ENCODE measurements around the gene SMAD1.
A peak's percentile ranks its signal among the peaks of the same experiment; 100 is the strongest.
"Not testable (repeated sequence)": the region's sequence is repeated elsewhere in the genome, so short reads cannot be mapped to it uniquely, and the experiment has no call there.

Gene SMAD1

GRCh38 chr4:145566086-145566708, 84.5 kb downstream of the SMAD1 start:
- DNase-seq: no peak

GRCh38 chr4:145566768-145567167, 85.1 kb downstream of the SMAD1 start:
- no peak for DNase-seq

- DNase-seq: no peak
Observed at GRCh38 chr4:145567516-145567915, 85.9 kb downstream of the SMAD1 start.

- DNase-seq: not testable (repeated sequence)
Observed at GRCh38 chr4:145574546-145574945, 92.9 kb downstream of the SMAD1 start.

- no peak for DNase-seq
Observed at GRCh38 chr4:145580906-145581305, 99.3 kb downstream of the SMAD1 start.

GRCh38 chr4:145583191-145584055, 101.8 kb downstream of the SMAD1 start:
- peak; percentile 20 for DNase-seq

GRCh38 chr4:145587088-145587754, 105.6 kb downstream of the SMAD1 start:
- DNase-seq: no peak

GRCh38 chr4:145589381-145589780, 107.7 kb downstream of the SMAD1 start:
- DNase-seq: not testable (repeated sequence)

GRCh38 chr4:145589916-145590702, 108.5 kb downstream of the SMAD1 start:
- DNase-seq: no peak

GRCh38 chr4:145602129-145602760, 120.6 kb downstream of the SMAD1 start:
- DNase-seq: no peak

- no peak for DNase-seq
Observed at GRCh38 chr4:145605941-145606340, 124.3 kb downstream of the SMAD1 start.

Data from fibroblast of skin of right quadriceps (primary cell).